Measurements from ENCODE around the gene MMP8.

The MMP8 gene

DNA sequence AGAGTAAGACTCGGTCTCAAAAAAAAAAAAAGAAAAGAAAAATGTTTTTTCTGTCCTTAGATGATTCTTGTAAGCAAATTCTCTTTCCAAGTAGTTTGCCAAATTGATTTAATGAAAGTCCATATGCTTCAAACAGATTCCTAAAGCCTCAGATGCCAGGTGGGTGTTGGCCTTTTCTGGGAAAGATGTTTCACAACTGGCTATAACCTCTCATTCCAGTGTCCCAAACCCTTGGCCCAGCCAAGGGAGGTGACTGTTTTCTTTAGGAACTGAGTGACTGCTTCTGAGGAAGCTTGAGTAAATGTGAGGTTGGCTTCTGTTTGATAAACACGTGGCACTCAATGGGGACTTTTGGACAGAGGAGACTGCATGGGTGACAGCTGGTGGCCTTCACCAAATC is 46.7 kb downstream of the MMP8 start:
- Histone ChIP-seq H3K36me3 (no peaks in the 10 kb centered on the region), H3K27ac (no peak overlapping the region), H3K9me3 (ENCODE audit: severe bottlenecking) (no peaks in the 10 kb centered on the region), H3K27me3 (ENCODE audit: insufficient read depth, low read depth, severe bottlenecking) (no peaks in the 10 kb centered on the region), H3K4me3 (ENCODE audit: low read depth, low read length) (no peak overlapping the region)
- TF ChIP-seq, protein P1, sequence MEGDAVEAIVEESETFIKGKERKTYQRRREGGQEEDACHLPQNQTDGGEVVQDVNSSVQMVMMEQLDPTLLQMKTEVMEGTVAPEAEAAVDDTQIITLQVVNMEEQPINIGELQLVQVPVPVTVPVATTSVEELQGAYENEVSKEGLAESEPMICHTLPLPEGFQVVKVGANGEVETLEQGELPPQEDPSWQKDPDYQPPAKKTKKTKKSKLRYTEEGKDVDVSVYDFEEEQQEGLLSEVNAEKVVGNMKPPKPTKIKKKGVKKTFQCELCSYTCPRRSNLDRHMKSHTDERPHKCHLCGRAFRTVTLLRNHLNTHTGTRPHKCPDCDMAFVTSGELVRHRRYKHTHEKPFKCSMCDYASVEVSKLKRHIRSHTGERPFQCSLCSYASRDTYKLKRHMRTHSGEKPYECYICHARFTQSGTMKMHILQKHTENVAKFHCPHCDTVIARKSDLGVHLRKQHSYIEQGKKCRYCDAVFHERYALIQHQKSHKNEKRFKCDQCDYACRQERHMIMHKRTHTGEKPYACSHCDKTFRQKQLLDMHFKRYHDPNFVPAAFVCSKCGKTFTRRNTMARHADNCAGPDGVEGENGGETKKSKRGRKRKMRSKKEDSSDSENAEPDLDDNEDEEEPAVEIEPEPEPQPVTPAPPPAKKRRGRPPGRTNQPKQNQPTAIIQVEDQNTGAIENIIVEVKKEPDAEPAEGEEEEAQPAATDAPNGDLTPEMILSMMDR (IDR thresholded peaks at IDR 0.05; ENCODE audit: low read depth, low read length): no peak
- no peak for DNase-seq

DNA sequence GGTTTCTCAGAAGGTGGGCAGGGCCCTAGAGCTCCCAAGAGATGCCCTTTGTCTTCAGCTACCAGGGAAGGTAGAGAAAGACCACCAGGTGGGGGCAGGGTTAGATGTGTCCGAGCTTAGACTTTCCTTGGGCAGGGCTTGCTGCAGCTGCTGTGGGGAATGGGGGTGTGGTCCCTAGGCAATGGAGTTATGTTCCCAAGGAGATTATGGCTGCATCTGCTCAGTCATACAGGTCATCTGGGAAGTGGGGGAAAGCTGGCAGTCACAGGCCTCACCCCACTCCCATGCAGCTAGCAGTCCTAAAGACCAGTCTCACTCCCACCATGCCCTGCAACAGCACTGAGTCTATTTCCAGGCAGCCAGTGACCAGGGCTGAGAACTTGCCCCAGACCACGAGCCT is 48.7 kb downstream of the MMP8 start:
- no peaks in the 10 kb centered on the region for H3K27me3 ChIP-seq (ENCODE audit: insufficient read depth, low read depth, severe bottlenecking)
- DNase-seq: peak; percentile 21
- TF ChIP-seq, protein P1 (IDR thresholded peaks at IDR 0.05; ENCODE audit: low read depth, low read length): no peak
- H3K9me3 ChIP-seq (ENCODE audit: severe bottlenecking): no peaks in the 10 kb centered on the region
- no peak overlapping the region for H3K4me3 ChIP-seq (ENCODE audit: low read depth, low read length)
- no peaks in the 10 kb centered on the region for H3K36me3 ChIP-seq
- no peak overlapping the region for H3K27ac ChIP-seq

DNA sequence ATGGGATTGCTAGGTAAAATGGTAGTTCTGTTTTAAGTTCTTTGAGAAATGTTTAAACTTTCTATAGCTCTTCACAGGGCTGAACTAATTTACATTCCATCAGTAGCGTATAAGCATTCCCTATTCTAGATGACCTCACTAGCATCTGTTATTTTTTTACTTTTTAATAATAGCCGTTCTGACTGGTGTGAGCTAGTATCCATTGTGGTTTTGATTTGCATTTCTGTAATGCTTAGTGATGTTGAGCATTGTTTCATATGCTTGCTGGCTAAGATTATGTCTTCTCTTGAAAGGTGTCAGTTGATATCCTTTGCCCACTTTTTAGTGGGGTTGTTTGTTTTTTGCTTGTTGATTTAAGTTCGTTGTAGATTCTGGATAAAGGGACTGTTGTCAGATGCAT is 55.1 kb downstream of the MMP8 start:
- no peak overlapping the region for H3K27ac ChIP-seq
- H3K4me3 ChIP-seq (ENCODE audit: low read depth, low read length): no peak overlapping the region
- no peak for DNase-seq
- H3K36me3 ChIP-seq: no peaks in the 10 kb centered on the region
- TF ChIP-seq, protein P1 (IDR thresholded peaks at IDR 0.05; ENCODE audit: low read depth, low read length): no peak
- no peaks in the 10 kb centered on the region for H3K9me3 ChIP-seq (ENCODE audit: severe bottlenecking)
- H3K27me3 ChIP-seq (ENCODE audit: insufficient read depth, low read depth, severe bottlenecking): no peaks in the 10 kb centered on the region

DNA sequence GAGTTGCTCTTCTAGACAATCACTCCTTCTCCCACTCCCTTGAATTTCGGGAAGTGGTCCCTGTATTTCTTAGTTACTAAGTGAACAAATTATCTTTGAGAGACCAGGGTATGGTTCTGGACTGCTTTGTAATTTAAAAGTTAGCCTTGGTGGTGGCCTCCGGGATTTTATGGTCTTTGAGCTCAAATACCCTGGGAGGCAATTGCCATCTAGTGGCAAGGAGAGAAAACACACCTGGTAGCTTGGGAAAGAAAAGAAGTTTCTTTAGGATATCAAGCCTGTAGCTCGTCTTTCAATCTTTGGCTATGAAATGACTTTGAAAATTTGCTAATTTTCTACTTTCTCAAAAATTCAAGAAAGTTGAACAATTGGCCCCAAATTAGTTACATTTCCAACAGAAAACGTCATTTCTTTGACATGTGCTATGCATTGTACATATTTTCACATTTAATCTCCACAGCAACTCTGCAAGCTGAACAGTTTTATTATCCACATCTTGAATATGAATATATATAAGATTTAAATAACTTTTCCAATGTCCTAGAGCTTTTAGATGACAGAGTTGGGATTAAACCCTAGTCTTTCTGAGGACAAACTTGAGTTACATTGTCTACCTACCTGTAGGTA is 58.3 kb downstream of the MMP8 start:
- TF ChIP-seq, protein P1 (IDR thresholded peaks at IDR 0.05; ENCODE audit: low read depth, low read length): peak; percentile 62
- DNase-seq: peak; percentile 24
- no peak overlapping the region for H3K27ac ChIP-seq
- H3K27me3 ChIP-seq (ENCODE audit: insufficient read depth, low read depth, severe bottlenecking): no peaks in the 10 kb centered on the region
- no peaks in the 10 kb centered on the region for H3K36me3 ChIP-seq
- no peak overlapping the region for H3K4me3 ChIP-seq (ENCODE audit: low read depth, low read length)
- no peaks in the 10 kb centered on the region for H3K9me3 ChIP-seq (ENCODE audit: severe bottlenecking)

DNA sequence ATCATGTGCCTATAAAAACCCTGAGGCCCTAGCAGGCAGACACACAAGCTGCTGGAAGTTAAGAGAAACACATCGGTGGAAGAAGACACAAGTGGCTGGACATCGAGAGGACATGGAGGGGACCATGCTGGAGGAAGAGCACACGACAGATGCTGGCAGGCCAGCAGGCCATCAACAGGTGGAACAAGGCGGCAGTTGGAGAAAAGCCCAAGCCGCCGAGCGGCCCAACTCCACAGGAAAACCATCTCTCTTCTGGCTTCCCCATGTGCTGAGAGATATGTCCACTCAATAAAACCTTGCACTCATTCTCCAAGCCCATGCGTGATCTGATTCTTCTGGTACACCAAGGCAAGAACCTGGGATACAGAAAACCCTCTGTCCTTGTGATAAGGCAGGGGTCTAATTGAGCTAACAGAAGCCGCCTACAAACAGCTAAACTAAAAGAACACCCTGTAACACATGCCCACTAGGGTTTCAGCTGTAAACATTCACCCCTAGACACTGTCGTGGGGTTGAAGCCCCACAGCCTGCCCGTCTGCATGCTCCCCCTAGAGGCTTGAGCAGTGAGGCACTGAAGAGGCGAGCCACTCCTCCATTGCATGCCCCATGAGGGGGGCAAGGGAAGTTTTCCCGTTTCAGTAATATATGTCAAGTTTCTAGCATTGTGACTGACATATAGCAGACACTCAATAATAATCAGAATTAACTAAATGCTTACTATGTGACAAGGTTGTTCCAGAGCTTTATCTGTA is 60.6 kb downstream of the MMP8 start:
- Histone ChIP-seq H3K27ac (no peak overlapping the region), H3K36me3 (no peaks in the 10 kb centered on the region), H3K4me3 (ENCODE audit: low read depth, low read length) (no peak overlapping the region), H3K27me3 (ENCODE audit: insufficient read depth, low read depth, severe bottlenecking) (no peaks in the 10 kb centered on the region), H3K9me3 (ENCODE audit: severe bottlenecking) (no peaks in the 10 kb centered on the region)
- TF ChIP-seq, protein P1 (IDR thresholded peaks at IDR 0.05; ENCODE audit: low read depth, low read length): peak; percentile 38; the same call in 1 of the 2 replicates
- peak; percentile 16 for DNase-seq

Data from WERI-Rb-1 (cell line).